GM19397 (cell line): ENCODE measurements around the gene NPIPB8.
A peak's percentile ranks its signal among the peaks of the same experiment; 100 is the strongest.
"Not testable (repeated sequence)": the region's sequence is repeated elsewhere in the genome, so short reads cannot be mapped to it uniquely, and the experiment has no call there.

Experiments used
- ATAC-seq: cut with Tn5 transposase; IDR thresholded peaks from one replicate; pipeline ENCODE4 v1.9.1; 2021; ENCODE audit warnings: mild to moderate bottlenecking, moderate library complexity; ENCODE audit not compliant: unreplicated experiment

The NPIPB8 gene

GRCh38 chr16:28606291-28607115 is 31.4 kb upstream of the NPIPB8 start:
- ATAC-seq = no peak

GRCh38 chr16:28607116-28607623 is 30.7 kb upstream of the NPIPB8 start:
- ATAC-seq = no peak

GRCh38 chr16:28607681-28608495 is 30.0 kb upstream of the NPIPB8 start:
- ATAC-seq = not testable (repeated sequence)

DNA sequence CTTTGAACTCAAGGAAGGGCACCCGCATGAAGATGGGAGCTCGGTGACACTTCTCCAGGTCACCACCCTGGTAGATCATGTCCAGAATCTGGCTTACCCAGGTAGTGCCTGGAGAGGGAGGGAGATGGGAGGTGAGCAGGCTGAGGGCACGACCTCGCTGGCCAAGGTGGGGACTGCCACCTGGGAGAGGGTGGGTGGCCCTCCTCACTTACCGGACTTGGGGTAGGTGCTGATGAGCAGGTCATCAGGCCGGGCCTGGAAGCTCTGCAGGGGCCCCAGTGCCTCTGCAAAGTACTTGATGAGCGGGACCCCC is 29.4 kb upstream of the NPIPB8 start:
- ATAC-seq = not testable (repeated sequence)

GRCh38 chr16:28608867-28609596 is 28.8 kb upstream of the NPIPB8 start:
- ATAC-seq = not testable (repeated sequence)

DNA sequence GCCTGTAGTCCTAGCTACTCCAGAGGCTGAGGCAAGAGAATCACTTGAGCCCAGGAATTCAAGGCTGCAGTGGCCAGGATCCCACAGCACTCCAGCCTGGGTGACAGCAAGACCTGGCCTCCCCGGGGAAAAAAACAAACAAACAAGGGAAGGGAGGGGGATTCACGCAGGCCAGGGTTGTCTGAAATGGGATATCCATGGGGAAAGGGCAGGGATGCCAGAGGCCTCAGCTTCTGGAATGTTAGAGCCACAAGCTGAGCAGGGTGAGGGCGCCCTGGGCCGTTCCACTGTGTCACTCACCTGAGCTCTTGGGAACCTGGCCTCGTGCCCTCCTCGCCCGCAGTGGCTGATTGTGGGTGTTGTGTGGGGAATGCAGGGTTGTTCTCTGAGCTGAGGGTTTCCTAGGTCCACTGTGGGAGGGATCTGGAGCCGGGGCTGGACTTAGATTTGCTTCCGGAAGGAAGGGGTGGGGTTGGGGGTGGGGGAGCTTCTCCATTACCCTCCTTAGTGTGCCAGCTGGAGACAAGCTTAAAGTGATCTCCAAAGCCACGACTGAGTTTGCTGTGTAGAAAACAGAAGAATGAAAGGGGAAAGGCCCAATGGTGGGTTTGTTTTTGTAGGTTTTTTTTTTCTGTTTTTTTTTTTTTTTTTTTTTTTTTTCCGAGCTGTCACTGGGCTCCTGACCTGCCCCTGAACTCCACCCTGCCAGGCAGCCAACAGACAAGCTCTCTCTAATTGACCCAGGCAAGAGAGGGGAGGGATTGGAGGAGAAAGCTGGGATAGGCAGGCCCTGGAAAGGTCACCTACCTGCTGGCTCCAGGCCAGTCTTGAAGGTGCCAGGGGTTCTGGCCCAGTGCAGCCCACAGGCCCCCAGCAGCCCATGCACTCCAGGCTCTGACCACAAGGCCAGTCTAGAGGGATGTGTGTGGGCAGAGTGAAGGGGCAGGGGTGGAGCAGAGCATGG is 28.0 kb upstream of the NPIPB8 start, which contains the start of gene SULT1A1:
SULT1A1 (minus strand) TSS at position 414 of the 964 bp plus-strand sequence. CDS start 1,189 bp downstream, outside the sequence.
- ATAC-seq = no peak

DNA sequence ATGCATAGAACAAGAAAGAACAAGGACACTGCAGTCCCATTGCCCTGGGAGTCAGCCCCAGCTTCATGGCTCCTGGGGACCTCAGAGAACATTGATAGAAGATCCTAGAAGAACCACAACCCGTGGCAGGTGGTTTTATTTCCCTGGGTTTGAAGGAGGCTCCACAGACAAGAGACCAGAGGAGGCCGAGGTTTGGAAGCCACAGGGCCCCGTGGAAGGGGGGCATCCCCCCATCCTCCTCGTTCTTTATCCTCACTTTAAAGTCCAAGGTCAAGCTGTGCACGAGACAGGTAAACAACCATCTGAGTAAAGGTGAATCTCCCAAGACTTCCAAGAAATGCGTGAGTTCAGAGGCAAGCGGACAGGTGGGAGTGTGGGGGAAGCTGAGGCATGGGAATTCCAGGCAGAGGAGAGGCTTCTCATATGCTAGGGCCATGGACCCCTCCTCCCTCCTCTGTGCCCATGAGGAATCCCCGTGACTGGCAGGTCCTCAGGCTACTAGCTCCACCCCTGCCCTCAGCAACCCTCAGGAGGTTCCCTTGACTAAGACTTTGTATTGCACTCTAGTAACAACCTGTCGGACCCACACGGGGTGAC is 27.2 kb upstream of the NPIPB8 start:
- ATAC-seq = no peak

- peak; percentile 72 for ATAC-seq
These were observed 25.2 kb upstream of the NPIPB8 start for GRCh38 chr16:28612359-28613280.

DNA sequence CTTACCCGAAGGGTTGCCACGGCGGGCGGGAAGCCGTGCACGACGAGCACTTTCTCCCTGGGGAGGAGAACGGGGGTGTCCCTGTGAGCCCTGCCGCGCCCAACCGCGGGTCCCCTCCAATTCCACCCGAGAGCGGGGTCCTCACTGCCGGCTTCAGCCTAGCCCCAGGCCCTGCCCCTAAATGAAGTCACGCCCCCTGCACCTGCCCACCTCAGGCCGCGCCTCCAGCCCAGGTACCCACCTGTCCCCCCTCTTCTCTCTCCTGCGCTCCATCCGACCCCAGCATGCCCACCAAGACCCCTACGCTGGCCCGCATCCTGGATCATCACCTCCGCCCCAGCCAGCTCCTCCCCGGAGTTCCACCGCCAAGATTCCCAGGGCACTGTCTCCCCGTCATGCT is 24.0 kb upstream of the NPIPB8 start:
- ATAC-seq = not testable (repeated sequence)

DNA sequence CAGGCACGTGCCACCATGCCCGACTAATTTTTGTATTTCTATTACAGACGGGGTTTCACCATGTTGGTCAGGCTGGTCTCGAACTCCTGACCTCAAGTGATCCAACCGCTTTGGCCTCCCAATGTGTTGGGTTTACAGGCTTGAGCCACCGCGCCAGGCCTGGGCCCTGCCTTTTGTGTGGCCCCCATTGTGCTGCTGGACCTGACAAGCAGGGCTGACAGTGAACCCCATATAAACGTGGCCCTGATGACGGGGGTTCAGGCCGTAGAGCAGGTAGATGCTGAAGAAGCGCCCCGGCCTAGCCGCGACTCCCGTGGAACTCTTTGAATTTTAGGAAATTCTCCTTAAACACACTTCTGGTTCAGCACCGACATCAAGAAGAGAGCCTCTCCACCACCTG is 23.3 kb upstream of the NPIPB8 start:
- not testable (repeated sequence) for ATAC-seq

GRCh38 chr16:28615486-28616223 is 22.2 kb upstream of the NPIPB8 start:
- not testable (repeated sequence) for ATAC-seq

DNA sequence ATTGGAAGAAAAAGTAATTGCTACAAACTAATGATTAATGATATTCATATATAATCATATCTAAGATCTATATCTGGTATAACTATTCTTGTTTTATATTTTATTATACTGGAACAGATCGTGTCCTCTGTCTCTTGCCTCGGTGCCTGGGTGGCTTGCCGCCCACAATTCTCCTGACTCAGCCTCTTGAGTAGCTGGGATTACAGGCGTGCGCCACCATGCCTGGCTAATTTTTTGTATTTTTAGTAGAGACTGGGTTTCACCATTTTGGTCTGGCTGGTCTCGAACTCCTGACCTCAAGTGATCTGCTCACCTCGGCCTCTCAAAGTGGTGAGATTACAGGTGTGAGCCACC is 21.7 kb upstream of the NPIPB8 start:
- not testable (repeated sequence) for ATAC-seq

DNA sequence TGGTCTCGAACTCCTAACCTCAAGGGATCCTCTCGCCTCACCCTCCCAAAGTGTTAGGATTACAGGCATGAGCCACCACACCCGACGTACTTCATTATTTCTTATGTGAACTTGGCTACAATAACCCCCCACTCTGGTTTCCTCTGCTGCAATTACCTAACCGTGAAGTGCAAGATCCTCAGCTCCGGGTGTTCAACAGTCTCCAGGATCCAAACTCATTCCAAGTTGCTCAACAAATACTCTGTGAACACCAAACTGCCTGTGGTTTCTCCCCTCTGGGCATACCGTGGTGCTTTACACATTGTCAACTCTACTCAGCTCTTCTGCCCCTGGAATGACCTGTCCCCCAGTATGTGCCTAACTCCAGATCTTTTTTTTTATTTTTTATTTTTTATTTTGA is 21.2 kb upstream of the NPIPB8 start:
- no peak for ATAC-seq

GRCh38 chr16:28617874-28618273 is 20.0 kb upstream of the NPIPB8 start:
- ATAC-seq = no peak

DNA sequence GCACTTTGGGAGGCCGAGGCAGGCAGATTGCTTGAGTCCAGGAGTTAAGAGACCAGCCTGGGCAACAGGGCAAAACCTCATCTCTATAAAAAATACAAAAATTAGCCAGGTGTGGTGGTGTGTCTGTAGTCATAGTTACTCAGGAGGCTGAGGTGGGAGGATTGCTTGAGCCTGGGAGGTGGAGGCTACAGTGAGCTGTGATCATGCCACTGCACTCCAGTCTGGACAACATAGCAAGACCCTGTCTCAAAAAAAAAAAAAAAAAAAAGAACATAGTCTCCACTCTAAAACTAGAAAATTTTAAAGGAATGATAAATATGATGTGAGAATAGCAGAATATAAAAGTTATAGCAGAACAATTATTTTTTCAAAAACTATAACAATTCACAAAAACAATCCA is 17.5 kb upstream of the NPIPB8 start:
- not testable (repeated sequence) for ATAC-seq

DNA sequence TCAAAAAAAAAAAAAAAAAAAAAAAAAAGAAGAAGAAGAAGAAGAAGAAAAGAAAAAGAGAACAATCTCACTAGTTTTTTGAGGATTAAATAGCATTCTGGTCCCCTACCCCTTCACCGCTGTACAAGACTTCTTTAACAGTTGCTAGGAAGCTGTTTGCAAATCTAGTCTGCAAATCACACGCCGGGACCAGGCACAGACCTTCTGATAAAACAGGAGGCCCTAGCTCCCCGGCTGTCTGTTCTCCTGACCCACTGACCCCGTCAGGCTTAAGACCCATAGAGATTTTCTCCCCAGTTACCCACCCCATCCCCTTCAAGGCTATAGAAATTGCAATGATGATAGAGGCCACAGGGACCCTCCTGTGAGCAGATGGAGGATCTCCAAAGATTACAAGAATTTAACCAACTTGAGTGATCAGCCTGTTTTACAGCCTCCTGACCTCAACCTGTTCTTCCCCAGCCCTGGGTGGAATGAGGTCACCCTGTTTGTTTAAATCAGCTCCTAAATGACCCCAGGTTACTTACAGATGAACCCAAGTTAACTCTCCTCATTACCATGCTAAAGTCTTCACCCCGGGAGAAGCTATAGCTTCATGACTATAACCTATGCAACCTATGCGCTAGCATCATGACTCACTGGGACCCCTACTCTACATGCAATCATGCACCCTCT is 16.2 kb upstream of the NPIPB8 start:
- ATAC-seq = no peak

DNA sequence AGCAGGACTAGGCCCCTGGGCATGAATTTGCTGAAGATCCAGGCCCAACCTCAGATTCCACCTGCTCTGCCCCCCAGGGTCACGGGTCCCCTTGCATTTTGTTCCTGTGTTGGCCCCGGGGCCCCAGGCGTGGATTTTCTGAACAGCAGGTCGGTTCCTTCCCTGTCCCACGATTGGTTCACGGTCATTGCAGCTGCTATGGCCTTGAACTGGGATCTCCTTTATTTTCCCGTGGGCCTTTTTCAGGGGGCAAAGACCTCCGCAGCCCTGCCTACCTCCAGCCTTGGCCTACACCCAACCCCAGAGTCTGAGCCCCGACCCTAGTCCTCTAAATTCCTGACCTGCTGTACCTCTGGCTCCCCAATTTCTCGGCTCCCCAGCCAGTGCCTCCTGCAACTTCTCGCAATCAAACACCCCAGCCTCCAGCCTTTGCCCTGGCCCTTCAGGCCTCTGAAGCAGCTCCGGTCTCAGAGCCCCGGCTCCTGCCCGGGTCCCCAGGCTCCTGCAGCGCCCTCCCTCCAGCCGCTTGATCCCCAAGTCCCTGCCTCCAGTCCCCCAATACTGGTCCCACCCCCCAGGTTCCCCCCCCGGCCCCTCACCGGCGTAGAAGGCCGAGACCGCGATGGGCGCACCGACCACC is 15.2 kb upstream of the NPIPB8 start:
- ATAC-seq = not testable (repeated sequence)
